GM18873 (cell line): ENCODE data around the gene B9D1.

Experiments used
- ATAC-seq: cut with Tn5 transposase; IDR thresholded peaks from one replicate; pipeline ENCODE4 v1.9.1; 2021; ENCODE audit warnings: mild to moderate bottlenecking, moderate library complexity, moderate number of reproducible peaks; ENCODE audit not compliant: unreplicated experiment, low FRiP score

B9D1 gene, protein sequence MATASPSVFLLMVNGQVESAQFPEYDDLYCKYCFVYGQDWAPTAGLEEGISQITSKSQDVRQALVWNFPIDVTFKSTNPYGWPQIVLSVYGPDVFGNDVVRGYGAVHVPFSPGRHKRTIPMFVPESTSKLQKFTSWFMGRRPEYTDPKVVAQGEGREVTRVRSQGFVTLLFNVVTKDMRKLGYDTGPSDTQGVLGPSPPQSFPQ

DNA sequence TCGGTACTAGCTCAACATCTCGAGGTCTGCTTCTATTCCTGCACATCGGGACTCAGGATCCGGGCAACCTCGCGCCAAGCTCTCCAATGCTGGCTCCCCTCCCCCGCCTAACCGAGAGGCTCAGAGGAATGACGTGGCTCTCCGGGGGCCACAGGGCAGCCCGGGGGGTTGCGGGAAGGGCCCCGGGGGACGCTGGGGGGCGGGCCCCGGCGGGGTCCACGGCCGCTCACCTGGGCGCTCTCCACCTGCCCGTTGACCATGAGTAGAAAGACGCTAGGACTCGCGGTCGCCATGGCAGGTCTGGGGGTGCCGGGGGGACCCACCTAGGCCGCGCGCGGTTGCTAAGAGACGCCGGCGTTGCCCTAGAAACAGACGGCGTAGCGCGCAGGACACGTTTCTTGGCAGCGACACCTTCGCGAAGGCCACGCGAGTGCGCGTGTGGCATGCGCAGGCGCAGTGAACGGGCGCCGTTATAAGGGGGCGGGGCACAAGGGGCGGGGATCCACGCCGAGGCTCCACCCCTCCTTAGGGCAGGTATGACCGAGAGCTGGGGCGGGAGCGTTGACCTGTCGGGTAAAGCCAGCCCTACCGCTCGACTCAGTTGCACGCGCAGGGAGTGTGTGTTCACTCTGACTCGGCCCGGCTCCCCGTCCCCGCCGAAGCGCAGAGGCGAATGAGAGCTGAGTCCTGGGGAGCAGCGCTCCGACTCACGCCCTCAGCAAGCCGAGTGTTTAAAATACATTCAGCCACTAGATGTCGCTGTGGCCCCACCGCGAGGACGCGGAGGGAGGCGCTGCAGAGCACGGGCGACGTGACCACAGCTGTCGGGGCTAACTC, at the start of gene B9D1:
B9D1 (minus strand) TSS at position 447 of the 837 bp plus-strand sequence; CDS start at position 293, 154 bp downstream.
- ATAC-seq = peak; percentile 77

DNA sequence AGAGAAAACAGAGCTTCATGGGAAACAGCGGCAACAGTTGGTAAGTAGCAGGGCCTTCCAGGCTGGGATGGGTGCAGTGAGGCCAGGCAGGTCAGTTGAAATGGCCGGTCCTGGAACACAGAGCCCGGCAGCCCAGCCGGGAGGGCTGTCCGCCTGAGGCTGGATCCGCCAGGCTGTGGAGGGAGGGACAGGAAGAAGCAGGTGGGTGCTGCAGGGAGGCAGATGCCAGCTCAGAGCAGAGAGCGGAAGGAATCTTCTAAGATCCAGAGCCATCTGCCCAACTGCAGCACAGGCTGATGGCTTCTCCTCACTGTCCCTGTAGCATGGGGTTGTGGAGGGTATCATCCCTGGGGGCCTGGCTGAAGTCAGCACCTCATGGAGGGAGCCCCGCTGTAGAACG, 49.1 kb upstream of the B9D1 start:
- no peak for ATAC-seq

DNA sequence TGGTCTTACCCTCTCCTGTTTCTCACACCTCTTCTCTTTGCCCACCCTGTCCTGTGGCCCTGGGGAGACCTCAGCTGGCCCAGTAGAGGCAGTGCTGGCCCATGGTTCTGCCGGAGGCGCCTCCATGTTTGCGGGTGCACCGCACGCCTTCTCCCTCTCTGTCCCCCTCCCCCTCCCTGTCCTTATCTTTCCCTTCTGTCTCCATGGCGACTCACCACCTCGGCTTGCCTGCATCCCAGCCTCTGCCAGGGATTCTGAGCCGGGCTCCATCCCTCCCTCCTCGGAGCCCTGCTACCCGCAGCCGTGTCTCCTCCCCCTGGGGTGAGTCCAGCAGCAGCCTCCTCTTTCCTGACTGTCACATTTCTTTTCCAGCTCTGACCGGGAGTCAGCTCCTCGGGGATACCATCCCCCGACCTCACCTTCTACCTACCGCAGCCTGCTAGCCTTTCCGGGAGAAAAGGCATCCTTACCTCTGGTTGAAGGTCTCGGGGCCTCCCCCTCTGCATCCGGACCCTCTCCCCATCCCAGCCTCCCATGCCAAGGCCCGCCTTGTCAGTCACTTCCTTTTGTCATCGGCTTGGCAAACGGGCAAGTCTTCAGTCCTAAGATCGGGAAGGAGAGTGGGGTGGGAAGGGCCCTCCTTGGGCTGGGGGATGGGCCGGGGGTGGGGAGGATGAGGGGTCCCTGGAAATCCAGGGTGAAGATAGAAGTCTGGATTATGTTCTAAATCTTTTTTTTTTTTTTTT, 48.5 kb upstream of the B9D1 start, which contains the start of gene RNF112:
RNF112 (plus strand) TSS at position 358 of the 746 bp plus-strand sequence; CDS start at position 535, 177 bp downstream.
- no peak for ATAC-seq

DNA sequence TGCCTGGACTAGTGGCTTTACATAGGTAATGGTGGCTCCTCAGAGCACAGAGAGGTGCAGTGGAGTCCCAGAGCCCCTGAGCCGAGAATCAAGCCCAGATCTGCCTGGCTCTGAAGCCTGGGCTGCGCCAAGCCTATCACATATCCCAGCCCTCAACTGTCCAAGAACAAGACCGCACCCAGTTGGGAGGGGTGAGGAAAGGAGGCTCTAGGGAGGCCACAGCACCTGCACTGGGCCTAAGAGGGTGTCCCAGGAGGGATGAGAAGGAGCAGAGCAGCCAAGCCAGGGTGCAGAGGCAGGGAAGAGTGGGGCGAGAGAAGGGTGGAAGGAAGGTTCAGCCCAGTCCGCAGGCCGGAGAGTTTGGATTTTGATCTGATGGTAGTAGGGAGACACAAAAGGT, 47.6 kb upstream of the B9D1 start:
- ATAC-seq = no peak

DNA sequence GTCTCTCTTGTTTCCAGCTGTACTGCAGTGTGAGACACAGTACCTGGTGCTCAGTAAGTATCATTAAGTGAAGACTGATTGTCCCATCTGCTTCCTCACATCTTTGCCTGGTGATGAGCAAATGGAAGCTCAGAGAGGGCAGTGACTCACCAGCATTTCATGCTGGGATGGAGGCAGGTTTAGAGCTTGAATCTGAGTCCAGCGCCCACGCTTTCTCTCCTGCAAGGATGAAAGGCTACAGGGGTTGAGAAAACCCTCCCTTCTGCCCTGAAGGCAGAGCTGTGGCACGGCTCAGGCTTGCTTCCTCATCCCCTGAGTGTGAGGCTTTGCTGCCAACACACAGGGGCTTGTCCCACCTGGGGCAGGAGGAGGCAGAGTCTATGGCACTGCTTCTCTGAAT, 47.0 kb upstream of the B9D1 start:
- ATAC-seq = no peak

DNA sequence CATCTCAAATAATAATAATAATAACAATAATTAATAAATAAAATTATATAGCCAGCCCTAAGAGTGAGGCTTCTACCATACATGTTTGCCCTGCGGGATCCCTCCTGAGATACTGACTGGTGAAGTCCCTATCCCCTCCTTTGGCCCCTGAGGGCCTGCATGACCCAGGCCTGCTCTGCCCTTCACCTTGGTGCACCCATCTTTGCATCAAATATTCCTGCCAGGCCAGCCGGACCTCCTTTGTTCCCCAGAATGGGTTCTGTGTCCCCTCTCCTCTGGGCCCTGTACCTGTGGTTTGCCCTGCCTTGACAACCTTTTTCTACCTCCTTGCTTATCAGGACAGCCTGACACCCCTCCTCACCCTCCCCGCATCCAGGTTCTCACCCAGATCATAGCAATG, 46.5 kb upstream of the B9D1 start:
- no peak for ATAC-seq

DNA sequence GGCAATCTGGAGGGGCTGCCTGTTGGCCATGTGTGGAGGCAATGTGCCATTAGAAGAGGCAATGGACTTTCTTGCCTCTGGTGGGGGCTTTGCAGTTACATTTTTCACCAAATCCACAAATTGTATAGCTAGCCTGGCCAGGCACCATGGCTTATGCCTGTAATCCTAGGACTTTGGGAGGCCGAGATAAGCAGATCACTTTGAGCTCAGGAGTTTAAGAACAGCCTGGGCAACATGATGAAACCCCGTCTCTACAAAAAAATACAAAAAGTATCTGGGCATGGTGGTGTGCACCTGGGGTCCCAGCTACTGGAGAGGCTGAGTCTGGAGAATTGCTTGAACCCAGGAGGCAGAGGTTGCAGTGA, 45.8 kb upstream of the B9D1 start:
- no peak for ATAC-seq

DNA sequence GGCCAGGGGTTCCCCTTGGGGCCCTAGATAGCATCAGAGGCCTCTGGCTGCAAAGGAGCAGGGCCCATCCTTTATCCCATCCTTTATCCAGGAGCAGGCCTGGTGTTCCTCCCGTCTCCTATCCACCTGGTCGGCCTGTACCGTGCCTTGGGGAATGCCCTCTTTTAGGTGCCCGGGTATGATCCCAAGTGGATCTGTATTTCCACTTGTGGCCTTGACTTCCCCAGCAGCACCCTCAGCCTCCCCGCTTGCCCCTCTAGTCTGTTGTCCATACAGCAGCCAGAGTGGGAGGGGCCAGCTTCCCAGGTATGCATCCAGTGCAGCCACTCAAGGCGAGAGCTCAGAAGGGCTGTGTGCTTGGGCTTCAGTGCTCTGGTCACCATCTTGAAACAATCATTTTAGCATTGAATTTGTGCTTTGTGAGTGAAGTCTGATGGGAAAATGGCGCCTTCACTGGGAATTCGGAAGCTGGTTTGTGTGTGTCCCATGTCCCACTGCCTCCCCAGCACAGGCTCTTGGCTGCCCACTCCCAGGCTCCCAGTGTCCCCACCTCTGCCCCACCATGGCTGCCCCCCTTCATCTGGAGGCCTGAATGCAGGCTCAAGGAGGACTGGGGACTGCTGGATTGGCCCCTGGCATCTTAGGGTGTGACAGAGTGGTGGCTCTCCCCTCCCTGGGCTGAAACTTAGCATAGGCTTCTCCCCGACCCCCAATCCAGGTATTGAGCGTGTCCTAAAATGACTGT, 45.2 kb upstream of the B9D1 start:
- no peak for ATAC-seq

DNA sequence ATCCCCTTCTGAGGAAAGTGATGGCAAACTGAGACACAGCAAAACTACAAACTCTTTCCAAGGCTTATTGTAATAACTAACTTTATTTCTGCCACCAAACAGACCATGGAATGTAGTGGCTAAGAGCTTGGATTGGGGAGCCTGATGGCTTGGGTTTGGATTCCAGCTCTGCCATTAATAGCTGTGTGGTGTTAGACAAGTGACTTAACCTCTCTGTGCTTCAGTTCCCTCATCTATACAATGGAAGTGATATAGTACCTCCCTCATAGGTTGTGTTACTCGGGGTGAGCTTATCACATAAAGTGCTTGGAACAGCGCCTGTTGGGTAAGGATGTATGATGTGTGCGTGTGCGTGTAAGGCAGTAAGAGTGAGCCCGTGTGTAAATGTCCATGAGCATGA, 42.6 kb upstream of the B9D1 start:
- no peak for ATAC-seq

DNA sequence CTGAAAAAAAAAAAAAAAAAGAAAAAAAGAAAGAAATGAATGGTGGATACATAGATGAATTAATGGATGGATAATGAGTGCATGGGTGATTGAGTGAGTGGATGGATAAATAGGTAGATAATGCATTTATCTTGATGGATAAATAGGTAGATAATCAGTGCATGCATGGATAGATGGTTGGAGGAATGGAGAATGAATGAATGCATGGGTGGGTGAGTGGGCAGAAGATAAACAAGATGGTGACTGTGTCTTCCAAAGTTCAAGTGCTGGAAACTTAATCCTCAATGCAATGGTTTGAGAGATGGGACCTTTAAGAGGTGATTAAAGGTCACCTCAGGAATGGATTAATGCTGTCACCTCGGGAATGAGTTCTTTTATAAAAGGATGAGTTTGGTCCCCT, 41.7 kb upstream of the B9D1 start:
- ATAC-seq = no peak

DNA sequence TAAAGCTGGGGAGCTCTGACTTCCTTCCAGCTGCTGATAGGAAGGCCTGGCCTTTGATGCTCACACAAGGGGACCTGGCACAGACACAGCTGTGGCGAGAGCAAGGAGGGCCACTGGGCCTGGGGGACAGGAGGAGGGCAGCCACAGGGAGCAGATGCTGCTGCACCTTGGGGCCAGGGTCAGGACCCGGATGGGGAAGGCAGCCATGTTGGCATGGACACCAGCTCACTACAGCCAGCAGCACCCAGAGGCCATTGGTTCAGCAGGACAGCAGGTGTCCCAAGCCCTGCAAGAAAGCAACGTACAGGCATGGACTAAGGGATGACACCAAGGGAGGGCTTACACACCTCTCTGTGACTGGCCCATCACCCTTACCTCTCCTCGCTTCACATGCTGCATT, 40.5 kb upstream of the B9D1 start:
- no peak for ATAC-seq

DNA sequence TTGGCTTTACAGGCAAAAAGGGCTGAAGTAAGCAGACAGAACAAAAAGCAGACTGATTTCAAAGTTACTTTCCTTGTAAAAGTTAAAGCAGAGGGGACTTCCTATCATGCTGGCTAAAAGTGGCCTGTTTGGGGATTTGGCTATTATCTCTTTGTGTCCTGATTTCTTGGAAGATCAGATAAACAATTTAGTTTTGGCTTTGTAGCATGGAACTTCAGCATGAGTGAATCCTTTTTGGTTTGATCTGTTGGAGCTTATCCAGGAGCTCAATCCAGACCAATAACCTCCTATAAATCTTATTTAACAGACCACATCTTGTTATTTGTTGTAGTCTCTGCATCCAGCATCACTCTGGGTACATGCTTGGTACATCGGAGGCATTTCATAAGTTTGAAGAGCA, 39.6 kb upstream of the B9D1 start:
- no peak for ATAC-seq

DNA sequence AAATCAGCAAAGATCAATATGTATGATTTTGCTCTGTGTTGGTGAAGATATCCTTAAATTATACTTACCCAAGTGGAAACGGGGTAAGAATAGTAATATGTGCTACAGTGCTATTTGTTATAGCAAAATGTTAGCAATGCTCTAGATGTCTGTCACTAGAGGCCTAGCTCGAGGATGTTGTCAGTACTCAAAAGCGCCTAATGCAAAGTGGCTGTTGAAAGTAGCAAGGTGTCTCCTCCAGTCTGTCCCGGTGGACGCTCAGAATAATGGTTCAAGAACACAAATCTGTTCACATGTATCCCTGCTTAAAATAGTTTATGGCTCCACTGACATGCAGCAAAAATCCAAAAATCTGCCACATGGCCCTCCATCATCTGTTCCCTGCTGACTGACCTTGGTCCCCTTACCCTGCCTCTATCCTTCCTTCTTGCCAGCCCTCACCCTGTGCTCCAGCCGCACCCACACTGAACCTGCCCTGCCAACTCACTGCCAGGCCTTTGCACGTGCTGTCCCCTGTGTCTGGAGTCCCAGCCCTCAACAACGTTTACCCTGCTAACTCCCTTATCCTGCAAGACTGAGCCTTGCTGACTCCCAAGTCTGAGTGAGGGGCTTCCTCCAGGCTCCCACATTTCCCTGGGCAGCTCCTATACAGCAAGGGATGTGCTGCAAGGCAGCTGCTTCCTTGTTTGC, 38.9 kb upstream of the B9D1 start:
- no peak for ATAC-seq

DNA sequence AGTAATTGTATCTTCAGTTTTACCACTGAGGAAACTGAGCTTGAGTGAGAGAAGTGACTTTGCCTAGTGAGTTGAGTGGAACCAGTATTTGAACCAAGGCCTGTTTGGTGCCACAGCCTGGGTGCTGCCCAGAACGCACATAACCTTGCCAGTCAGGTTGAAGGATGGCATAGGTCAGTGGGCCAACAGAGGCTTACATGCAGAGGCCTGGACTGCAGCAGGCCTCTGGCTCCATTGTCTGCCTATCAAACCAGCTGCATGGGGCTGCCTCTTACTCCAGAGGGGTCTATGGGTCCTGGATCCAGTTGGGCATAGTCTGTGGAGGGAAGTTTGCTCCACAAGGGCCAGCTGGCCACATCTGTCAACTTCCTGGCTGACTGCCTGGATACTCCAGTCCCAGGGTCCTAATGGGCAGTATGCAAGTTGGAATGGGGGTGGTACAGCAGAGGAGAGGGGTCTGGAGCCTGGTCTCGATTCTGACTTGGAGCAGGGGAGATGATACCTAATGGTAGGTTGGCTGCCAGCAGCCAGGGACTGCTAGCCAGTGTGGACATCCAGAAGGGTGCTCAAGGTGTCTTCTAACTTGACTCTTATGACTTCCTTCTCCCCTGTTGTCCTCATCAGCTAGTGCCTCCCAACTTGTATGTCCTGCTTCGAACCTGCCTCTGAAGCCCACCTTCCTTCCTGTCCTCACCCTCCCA, 37.4 kb upstream of the B9D1 start:
- no peak for ATAC-seq

DNA sequence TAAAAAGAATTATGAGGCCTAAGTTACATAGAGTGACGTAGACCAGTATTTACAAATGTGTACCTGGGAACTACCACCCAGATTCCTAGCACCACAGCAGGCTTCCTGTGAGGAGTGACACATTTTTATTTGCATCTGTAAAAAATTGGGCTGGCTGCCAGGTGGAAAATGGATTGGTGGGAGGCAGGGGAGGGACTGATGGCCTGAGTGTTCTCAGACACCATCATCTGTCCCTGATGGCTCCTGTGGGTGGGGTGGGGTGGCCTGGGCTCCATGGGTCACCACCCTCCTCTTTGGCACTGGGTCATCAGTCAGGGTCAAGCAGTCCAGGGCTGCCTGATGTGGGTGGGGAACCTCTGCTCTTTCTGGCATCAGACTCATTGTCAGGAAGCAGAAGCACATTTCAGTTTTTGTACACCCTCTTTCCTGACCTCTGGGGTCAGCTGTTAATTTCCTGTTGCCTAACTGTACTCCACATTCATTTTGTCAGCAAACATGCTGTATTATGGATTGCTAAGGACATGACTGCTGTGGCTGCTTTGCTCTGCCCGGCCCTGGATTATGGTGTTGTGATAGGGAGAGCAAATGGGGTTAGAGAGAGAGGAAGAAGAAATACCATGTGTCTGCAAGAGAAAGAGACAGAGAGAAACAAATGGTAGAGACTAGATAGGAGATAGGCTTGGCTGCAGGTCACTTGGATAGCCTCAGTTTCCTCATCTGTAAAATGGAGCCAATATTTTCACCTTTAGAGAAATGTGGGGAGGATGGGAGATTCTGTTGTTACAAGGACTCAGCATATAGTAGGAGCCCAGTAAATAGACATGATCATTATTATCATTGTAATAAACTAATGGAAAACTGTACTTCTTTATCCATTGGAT, 36.0 kb upstream of the B9D1 start:
- no peak for ATAC-seq

DNA sequence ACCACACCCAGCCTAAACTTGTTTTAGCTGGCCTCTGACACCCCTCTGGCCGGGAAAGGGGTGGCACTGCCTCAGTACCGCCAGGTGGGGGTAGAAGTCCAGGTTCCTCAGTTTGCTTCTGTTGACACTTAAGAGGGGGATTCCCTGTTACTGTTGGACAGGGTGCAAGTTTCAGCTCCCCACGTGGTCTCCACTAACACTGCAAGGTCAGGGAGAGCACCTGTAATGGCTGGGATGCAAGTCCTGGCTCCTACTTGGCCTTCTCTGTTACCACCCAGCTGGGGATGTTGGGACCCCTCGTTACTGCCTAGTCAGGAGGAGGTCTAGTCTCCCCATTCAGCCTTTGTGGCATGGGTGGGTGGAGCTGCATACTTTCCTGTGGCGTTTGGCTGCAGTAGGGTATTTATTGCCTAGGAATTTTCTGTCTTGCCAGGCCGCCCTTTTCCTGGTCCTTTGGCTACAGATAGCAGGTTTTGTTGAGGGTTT, 35.1 kb upstream of the B9D1 start:
- ATAC-seq = no peak

DNA sequence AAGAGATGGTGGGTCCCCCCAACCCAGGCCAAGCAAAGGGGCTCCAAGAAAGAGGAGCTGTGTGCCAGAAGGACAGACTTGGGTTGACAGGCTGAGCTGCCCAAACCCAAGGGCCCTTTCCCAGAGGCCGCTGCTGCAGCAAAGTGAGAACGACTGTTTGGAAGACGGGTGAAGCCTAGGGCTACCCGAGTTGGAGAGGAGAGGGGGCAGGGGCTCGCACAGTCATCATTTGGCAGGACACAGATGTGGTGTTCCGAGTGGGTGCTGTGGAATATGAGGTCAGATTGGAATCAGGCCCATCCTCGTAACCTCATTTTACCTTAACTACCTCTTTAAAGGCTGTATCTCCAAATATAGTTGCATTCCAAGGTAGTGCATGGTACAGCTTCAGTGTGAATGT, 29.8 kb upstream of the B9D1 start:
- no peak for ATAC-seq

DNA sequence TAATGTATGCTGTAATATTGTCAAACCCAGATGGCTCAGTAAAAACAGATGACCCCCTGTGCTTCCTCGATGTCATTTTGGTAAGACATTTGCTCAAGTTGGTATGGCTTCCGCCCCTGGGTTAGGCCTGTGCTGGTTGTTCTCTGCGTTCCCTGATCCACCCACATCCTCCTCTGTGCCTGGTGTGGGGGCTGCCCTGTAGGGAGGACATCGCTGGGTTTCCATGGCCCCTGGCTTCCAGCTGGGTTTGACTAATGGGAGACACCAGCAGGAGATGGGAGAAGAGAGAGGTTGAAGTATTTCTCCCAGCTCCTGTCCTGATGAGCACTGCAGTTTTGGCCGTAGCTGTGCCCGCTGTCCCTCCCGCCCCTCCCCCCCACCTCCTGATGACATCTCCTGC, 28.9 kb upstream of the B9D1 start:
- ATAC-seq = no peak
